NCI-H1417 (cell line): ENCODE results near the gene RWDD4.
"Not testable (repeated sequence)": the region's sequence is repeated elsewhere in the genome, so short reads cannot be mapped to it uniquely, and the experiment has no call there.

Experiments
- DNase-seq, 3 experiments: peaks; one replicate each; lab custom pipeline; 2025; lab: John Stamatoyannopoulos, UW

RWDD4 gene

GRCh38 chr4:183635741-183636140 is 23.2 kb downstream of the RWDD4 start:
- DNase-seq = no peak

GRCh38 chr4:183635321-183635720 is 23.7 kb downstream of the RWDD4 start:
- DNase-seq = no peak

GRCh38 chr4:183633476-183634400 is 25.2 kb downstream of the RWDD4 start:
- no peak for DNase-seq

GRCh38 chr4:183632689-183633088 is 26.3 kb downstream of the RWDD4 start:
- DNase-seq = no peak

GRCh38 chr4:183631577-183632198 is 27.3 kb downstream of the RWDD4 start:
- DNase-seq = no peak

GRCh38 chr4:183627979-183628588 is 30.9 kb downstream of the RWDD4 start:
- no peak for DNase-seq

GRCh38 chr4:183627286-183627685 is 31.7 kb downstream of the RWDD4 start:
- not testable (repeated sequence) for DNase-seq

- DNase-seq = no peak
These were observed 32.8 kb downstream of the RWDD4 start for GRCh38 chr4:183626168-183626567.

- no peak for DNase-seq
These were observed 34.4 kb downstream of the RWDD4 start for GRCh38 chr4:183624548-183624947.

- no peak for DNase-seq
These were observed 37.1 kb downstream of the RWDD4 start for GRCh38 chr4:183621875-183622274.

- no peak for DNase-seq
These were observed 38.6 kb downstream of the RWDD4 start for GRCh38 chr4:183620421-183620820.

GRCh38 chr4:183618681-183619080 is 40.3 kb downstream of the RWDD4 start:
- DNase-seq = no peak

- DNase-seq = no peak
These were observed 41.9 kb downstream of the RWDD4 start for GRCh38 chr4:183617075-183617474.

GRCh38 chr4:183612329-183613250 is 46.4 kb downstream of the RWDD4 start:
- no peak for DNase-seq

GRCh38 chr4:183611210-183611830 is 47.7 kb downstream of the RWDD4 start:
- DNase-seq = no peak

- no peak for DNase-seq
These were observed 48.4 kb downstream of the RWDD4 start for GRCh38 chr4:183610613-183611012.

- DNase-seq = no peak
These were observed 49.0 kb downstream of the RWDD4 start for GRCh38 chr4:183610033-183610432.

- no peak for DNase-seq
These were observed 49.8 kb downstream of the RWDD4 start for GRCh38 chr4:183609151-183609550.

- DNase-seq = no peak
These were observed 51.1 kb downstream of the RWDD4 start for GRCh38 chr4:183607894-183608293.

- DNase-seq = peak in 1 of 3 experiments; percentile 31
These were observed 56.4 kb downstream of the RWDD4 start for GRCh38 chr4:183602557-183603027.

GRCh38 chr4:183601381-183601780 is 57.6 kb downstream of the RWDD4 start:
- peak in 1 of 3 experiments; percentile 40 for DNase-seq
